Epithelial cell of proximal tubule (primary cell): ENCODE data around the gene IL22RA1. TPM values are rescaled to one million over a fixed set of nuclear protein-coding genes. Genes with fewer than 3 reads are reported as not detected.
A peak's percentile ranks its signal among the peaks of the same experiment; 100 is the strongest.

Experiments used
- DNase-seq: peaks from one replicate; pipeline ENCODE4 v3.0.0-alpha.2; 2011; ENCODE audit warnings: low read depth
- H3K4me3 ChIP-seq: 2 replicates; pipeline ENCODE4 v1.5.1; 2011; ENCODE audit warnings: low read depth, mild to moderate bottlenecking, low read length
- total RNA-seq: library from RNA; depleted of rRNA; stranded (reverse); fragments of >200 nt; gene quantifications from 2 replicates; pipeline ENCODE4 v1.2.3, GENCODE V29; 2015
- TF ChIP-seq, protein P1 (sequence below): conservative IDR thresholded peaks from 2 replicates; pipeline ENCODE4 v1.5.1; 2012; ENCODE audit warnings: low read depth, mild to moderate bottlenecking, low read length

IL22RA1 gene
- total RNA-seq, 1 donor from 2014 or later = not detected

GRCh38 chr1:24103879-24104278, 39.1 kb downstream of the IL22RA1 start:
- TF ChIP-seq, protein P1, sequence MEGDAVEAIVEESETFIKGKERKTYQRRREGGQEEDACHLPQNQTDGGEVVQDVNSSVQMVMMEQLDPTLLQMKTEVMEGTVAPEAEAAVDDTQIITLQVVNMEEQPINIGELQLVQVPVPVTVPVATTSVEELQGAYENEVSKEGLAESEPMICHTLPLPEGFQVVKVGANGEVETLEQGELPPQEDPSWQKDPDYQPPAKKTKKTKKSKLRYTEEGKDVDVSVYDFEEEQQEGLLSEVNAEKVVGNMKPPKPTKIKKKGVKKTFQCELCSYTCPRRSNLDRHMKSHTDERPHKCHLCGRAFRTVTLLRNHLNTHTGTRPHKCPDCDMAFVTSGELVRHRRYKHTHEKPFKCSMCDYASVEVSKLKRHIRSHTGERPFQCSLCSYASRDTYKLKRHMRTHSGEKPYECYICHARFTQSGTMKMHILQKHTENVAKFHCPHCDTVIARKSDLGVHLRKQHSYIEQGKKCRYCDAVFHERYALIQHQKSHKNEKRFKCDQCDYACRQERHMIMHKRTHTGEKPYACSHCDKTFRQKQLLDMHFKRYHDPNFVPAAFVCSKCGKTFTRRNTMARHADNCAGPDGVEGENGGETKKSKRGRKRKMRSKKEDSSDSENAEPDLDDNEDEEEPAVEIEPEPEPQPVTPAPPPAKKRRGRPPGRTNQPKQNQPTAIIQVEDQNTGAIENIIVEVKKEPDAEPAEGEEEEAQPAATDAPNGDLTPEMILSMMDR = no peak
- no peak overlapping the region for H3K4me3 ChIP-seq
- DNase-seq = no peak

DNA sequence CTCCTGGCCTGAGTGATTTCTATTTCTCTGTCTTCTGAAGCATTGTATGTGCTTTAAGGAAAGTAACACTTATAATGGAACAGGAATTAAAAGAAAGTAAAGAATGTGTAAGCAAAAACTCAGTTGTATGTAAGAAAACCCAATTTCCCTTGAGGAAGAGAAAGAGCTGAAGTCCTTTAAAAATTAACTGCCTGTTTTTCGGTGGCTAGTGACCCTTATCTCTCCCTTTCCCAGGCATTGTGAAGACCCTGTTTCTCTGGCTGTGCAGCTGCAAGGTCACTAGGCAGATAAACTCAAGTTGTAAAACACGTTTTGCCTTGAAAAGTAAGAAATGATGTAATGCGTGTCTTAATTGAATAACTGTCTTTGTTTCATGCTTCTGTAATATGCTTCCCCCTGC, 39.5 kb downstream of the IL22RA1 start:
- TF ChIP-seq, protein P1 = no peak
- H3K4me3 ChIP-seq = no peak overlapping the region
- DNase-seq = no peak

GRCh38 chr1:24102961-24103360, 40.0 kb downstream of the IL22RA1 start:
- TF ChIP-seq, protein P1 = no peak
- no peak overlapping the region for H3K4me3 ChIP-seq
- DNase-seq = no peak

GRCh38 chr1:24101796-24102586, 40.9 kb downstream of the IL22RA1 start:
- DNase-seq = no peak
- TF ChIP-seq, protein P1 = no peak
- H3K4me3 ChIP-seq = no peak overlapping the region

- no peak for DNase-seq
- TF ChIP-seq, protein P1 = no peak
- no peak overlapping the region for H3K4me3 ChIP-seq
These were observed 41.8 kb downstream of the IL22RA1 start for GRCh38 chr1:24100945-24101737.

- peak overlapping the region; percentile 10 for H3K4me3 ChIP-seq
- DNase-seq = no peak
- TF ChIP-seq, protein P1 = no peak
These were observed 43.8 kb downstream of the IL22RA1 start for GRCh38 chr1:24098943-24099638.
